ENCODE measurements around the gene TIRAP.

TIRAP gene

GRCh38 chr11:126257144-126257543 is 25.7 kb upstream of the TIRAP start:
- Histone ChIP-seq H3K27ac (no peak overlapping the region), H3K4me3 (no peak overlapping the region)
- TF ChIP-seq CTCF (IDR thresholded peaks at IDR 0.05) = no peak
- no peak for DNase-seq (ENCODE audit: low spot score)

DNA sequence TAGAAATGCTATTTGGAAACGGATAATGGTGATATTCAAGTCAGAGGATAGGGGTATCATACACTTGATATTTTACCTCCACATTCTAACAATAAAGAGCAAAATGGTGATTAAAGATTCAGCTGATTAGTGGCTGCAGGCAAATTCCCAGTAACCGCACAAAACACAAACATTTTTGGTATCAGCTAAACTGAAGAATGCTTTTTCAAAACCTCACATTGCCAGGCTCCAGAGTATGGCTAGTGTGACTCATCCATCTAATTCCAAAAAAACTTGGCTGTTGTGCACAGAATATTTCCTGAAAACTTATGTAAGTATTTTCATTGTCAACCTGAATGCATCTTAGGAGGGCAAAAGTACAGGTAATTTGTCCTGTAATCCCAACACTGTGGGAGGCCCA is 25.1 kb upstream of the TIRAP start:
- Histone ChIP-seq H3K4me3 (no peak overlapping the region), H3K27ac (no peak overlapping the region)
- DNase-seq (ENCODE audit: low spot score) = no peak
- no peak for TF ChIP-seq CTCF (IDR thresholded peaks at IDR 0.05)

DNA sequence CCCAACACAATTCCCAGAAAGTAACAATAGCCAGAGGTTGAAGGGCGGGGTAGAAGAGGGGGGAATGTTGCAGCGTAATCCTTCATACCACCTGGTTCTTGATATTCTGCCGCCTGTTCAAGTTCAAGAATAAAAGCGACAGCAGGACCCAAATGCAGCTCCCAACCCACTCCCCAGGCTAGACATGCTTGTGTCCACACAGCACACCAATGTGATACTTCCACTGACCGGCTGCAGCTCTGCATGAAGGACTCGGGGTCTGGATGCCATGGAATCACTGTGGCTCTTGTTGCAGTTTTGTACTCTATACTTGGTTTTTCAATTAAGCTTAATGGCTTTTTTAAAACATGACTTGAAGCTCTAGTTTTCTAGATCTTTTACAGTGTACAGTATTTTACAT is 20.7 kb upstream of the TIRAP start:
- Histone ChIP-seq H3K4me3 (no peak overlapping the region), H3K27ac (no peak overlapping the region)
- TF ChIP-seq CTCF (IDR thresholded peaks at IDR 0.05) = no peak
- no peak for DNase-seq (ENCODE audit: low spot score)

DNA sequence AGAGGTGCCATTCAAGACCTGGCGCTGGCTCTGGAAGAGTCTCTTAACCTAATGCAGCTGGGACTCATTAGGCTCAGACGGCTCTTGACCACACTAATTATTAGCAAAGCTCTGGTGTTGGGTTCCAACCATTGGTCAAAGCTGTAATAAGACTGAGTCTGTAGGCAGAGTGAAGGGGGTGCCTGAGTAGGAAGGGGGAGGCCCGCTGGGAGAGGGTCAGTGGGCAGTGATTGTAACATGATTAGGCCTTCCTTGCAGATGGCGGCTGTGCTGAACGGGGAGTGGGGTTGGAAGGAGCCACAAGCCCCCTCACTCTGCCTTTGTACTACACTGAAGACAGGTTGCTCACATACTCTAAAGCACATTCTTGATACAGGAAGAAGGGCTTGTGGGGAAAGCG is 19.4 kb upstream of the TIRAP start:
- no peak for TF ChIP-seq CTCF (IDR thresholded peaks at IDR 0.05)
- no peak overlapping the region for H3K27ac ChIP-seq
- DNase-seq (ENCODE audit: low spot score) = no peak
- no peak overlapping the region for H3K4me3 ChIP-seq

- Histone ChIP-seq H3K4me3 (no peak overlapping the region), H3K27ac (no peak overlapping the region)
- TF ChIP-seq CTCF (IDR thresholded peaks at IDR 0.05) = no peak
- no peak for DNase-seq (ENCODE audit: low spot score)
These were observed 17.1 kb upstream of the TIRAP start for GRCh38 chr11:126265811-126266210.

GRCh38 chr11:126267650-126268049 is 15.2 kb upstream of the TIRAP start:
- no peak for TF ChIP-seq CTCF (IDR thresholded peaks at IDR 0.05)
- H3K27ac ChIP-seq = peak overlapping the region; percentile 68 to 90
- no peak for DNase-seq (ENCODE audit: low spot score)
- peak overlapping the region; percentile 82 for H3K4me3 ChIP-seq

DNA sequence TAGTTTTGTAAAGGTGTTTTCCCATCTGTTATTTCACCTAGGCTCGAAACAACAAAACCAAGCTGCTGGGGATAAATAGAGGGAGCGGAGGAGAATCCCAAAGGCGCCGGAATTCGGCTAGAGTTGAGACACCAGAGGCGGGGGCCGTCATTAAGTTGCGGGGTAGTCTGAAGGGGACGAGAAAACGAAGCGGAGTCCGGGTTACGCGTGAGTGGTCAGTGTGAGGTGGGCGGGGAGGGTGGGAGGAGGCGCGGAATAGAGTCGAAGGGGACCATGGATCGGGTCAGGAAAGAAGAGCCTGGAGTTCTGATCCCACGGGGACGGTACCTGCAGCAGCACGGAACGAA is 14.6 kb upstream of the TIRAP start:
- no peak for DNase-seq (ENCODE audit: low spot score)
- Histone ChIP-seq H3K27ac (peak overlapping the region; percentile 68 to 90), H3K4me3 (peak overlapping the region; percentile 82)
- TF ChIP-seq CTCF (IDR thresholded peaks at IDR 0.05) = no peak
